ENCODE measurements around the gene HSP90AB1. TPM values are rescaled to one million over a fixed set of nuclear protein-coding genes. Genes with fewer than 3 reads are reported as not detected.
"Not testable (repeated sequence)": the region's sequence is repeated elsewhere in the genome, so short reads cannot be mapped to it uniquely, and the experiment has no call there.

The HSP90AB1 gene
- total RNA-seq, 8 experiments from 2014 or later, result 588 to 1,345 (median 878) TPM

DNA sequence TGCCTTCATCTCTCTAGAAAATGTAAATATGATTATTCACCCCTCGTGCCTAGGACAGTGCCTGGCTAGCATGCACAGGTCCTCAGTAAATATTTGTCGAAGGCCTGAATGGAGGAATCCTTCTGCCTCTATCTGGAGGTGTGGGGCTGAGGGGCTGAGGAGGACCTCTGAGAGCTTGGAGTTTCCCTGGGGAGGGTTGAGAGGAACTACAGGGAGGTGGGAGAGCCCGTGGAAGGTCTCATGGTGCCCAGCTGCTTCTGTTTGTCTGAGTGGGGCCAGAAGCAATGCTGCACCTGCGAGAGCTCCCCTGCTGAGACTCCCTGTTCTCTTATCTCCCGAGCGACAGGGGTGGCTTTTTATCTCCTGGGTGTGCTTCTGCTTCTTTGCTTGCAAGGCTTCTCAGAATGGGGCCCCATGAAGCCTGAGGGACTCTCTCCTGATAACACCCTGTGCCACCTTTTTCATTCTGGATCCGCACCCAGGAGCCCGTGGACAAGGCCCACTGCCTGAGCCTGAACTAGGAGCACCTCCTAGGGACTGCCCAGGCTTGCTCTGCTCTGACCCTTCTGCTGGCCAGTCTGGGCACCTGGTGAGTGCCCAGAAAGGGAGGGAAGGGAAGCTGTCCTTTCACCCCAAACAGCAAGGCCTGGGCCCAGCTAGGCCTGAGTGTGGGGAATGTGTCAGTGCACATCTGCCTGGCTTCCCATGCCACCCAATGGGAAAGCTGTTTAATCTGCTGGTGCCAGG is 21.1 kb upstream of the HSP90AB1 start:
- WGBS, 10 experiments, result 51 to 100% (median 71%) methylated on average over 1 to 7 of the region's 8 CpGs; no CpG with 5 or more reads in 3 of the 10 experiments

DNA sequence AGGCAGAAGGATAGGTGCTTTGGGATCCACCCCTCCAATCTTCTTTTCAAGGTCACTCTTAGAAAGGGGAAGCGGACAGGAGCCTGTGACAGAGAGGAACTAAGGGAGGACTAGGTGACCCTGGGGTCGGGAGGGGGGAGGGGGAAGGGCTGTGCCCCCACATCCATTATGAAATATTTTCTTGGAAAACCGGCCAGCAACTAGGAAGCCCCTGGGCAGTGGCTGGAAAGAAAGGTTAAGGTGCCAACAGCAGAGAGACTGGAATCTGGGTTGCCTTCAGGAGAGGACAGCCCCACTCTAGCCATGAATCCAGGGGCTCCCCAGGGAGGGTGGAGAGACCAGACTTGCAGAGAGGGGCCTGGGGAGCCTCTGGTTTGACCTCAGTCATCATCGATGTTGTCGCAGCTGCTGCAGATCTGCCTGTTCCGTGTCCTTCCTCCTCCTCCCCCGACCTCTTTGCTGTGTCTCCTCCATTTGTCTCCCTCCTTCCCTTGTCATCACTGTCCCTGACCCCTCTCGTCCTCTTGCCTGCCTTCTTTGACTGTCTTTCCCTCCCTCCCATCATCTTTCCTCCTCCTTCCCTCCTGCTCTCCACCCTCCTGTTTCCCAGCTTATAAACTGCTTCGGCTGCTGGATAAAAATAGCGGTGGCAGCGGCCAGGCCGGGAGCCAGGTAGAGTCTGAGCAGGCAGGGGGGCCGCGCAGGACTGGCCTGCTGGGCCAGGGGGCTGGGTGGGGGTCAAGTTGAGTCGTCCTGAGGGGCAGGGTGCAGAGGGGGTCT is 20.3 kb upstream of the HSP90AB1 start:
- Histone ChIP-seq H3K4me3 (peak overlapping the region in 3 of 5 donors; percentile 13 to 21 (median 19)), H3K4me1 (replicated peaks in 1 of 2) (peaks cover 51 to 62% of the 10 kb centered on the region in 2 donors), H3K27ac (peak overlapping the region; percentile 87 to 89)
- in situ Hi-C loops (cut with MboI; ENCODE audit: low pct_unique_long_range_greater_than_20kb in 2 of 9, low sequenced_read_pairs in 9 of 9, unreplicated experiment in 9 of 9), result loop anchor here in 1 of 9 experiments (25.0 kb wide), 1 partner anchor 114 kb away; no protein-coding TSS in a partner anchor
- WGBS, 10 experiments, result 12 to 69% (median 37%) methylated on average over 2 to 5 of the region's 15 CpGs; no CpG with 5 or more reads in 3 of the 10 experiments
- ATAC-seq (replicated peaks in 6 of 8), result peak in 3 of 8 experiments; percentile 0 to 7 (median 2)

More for the DNA sequence above, 21.1 kb upstream of the HSP90AB1 start:
- peak overlapping the region; percentile 87 to 89 for H3K27ac ChIP-seq
- no peak for ATAC-seq (replicated peaks in 6 of 8)
- H3K4me1 ChIP-seq (replicated peaks in 1 of 2), result peaks cover 54 to 67% of the 10 kb centered on the region in 2 donors
- in situ Hi-C loops (cut with MboI; ENCODE audit: low pct_unique_long_range_greater_than_20kb in 2 of 9, low sequenced_read_pairs in 9 of 9, unreplicated experiment in 9 of 9), result loop anchor here in 1 of 9 experiments (25.0 kb wide), 1 partner anchor 113 kb away; no protein-coding TSS in a partner anchor
- H3K4me3 ChIP-seq, result peak overlapping the region in 1 of 5 donors; percentile 19

DNA sequence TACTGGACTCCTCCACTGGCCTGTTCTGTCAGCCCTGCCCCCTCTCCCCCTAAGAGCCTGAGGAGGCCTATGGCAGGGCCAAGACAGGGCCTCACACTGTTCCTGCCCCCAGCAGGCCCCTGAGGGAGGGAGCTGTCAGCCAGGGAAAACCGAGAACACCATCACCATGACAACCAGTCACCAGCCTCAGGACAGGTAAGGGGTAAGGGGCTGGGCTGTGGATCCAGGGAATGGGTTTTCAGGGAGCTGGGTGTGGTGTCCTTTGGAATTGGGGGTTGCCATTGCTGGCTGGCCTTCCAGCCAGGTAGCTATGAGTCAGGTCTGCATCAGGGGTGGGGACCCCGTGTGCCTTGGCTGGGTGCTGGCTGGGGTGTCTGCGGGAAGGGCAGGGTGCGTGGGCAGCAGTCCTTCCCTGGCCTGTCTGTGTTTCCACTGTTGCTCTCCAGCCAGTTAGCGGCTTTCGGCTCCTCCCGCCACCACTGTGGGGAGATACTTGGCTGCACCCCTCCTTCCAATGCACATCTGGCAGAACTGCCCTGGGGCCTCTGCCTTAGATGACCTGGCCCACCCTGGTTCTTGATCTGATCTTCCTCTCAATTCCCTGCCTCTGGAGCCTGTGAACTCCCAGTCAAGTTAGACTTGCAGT is 19.6 kb upstream of the HSP90AB1 start:
- in situ Hi-C loops (cut with MboI; ENCODE audit: low pct_unique_long_range_greater_than_20kb in 2 of 9, low sequenced_read_pairs in 9 of 9, unreplicated experiment in 9 of 9), result loop anchor here in 1 of 9 experiments (25.0 kb wide), 1 partner anchor 115 kb away; no protein-coding TSS in a partner anchor
- ATAC-seq (replicated peaks in 6 of 8), result peak in 7 of 8 experiments; percentile 2 to 31 (median 13)
- Histone ChIP-seq H3K4me1 (replicated peaks in 1 of 2) (peaks cover 46 to 54% of the 10 kb centered on the region in 2 donors), H3K4me3 (peak overlapping the region in 3 of 5 donors; percentile 13 to 21 (median 19)), H3K27ac (peak overlapping the region; percentile 87 to 89)
- 94 to 100% methylated on average over 4 to 5 of the region's 7 CpGs; no CpG with 5 or more reads in 8 of the 10 experiments for WGBS, 10 experiments

DNA sequence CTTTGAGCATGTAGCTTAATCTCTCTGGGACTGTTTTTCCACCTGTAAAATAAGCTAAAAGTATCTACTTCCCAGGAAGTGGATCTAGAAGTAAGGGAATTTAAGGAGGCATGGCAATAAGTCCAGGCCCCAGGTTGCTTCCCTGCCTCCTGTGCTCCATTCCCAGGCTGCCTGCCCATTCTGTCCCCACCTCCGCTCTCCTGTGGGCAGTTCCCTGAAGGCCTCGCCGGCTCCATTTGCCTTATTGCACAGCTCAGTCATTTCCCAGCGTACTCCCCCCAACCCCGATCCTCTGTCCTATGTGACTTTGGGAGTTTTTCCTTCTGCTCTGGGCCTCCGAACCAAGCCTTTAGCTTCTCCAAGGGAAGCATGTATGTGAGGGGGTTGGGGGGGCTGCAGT is 18.9 kb upstream of the HSP90AB1 start:
- Histone ChIP-seq H3K27ac (peak overlapping the region in 1 of 2 donors; percentile 89), H3K4me3 (no peak overlapping the region), H3K4me1 (replicated peaks in 1 of 2) (peaks cover 41 to 47% of the 10 kb centered on the region in 2 donors)
- in situ Hi-C loops (cut with MboI; ENCODE audit: low pct_unique_long_range_greater_than_20kb in 2 of 9, low sequenced_read_pairs in 9 of 9, unreplicated experiment in 9 of 9), result loop anchor here in 1 of 9 experiments (25.0 kb wide), 1 partner anchor 116 kb away; no protein-coding TSS in a partner anchor
- no peak for ATAC-seq (replicated peaks in 6 of 8)
- 80 to 100% (median 100%) methylated on average over 1 to 5 of the region's 6 CpGs; no CpG with 5 or more reads in 1 of the 10 experiments for WGBS, 10 experiments

DNA sequence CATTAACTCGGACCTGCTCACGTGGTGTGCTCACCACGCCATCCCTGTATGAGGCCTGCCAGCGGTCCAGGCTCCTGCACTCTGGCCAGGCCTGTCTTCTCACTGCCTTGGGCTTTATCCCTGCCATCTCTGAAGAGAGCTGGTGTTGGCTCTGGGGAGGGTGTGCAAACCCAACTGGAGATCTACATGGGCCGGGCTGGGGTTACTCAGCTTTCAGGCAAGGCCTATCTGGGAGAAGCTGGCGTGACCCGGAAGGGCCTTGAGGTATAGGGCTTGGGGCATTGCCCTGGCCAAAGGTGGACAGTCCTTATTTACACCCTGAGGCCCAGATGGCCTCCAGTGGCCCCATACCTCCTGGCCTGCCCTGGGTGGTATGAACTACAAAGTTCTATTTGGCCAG is 18.5 kb upstream of the HSP90AB1 start:
- ATAC-seq (replicated peaks in 6 of 8), result no peak
- Histone ChIP-seq H3K4me1 (replicated peaks in 1 of 2) (peaks cover 41 to 46% of the 10 kb centered on the region in 2 donors), H3K4me3 (no peak overlapping the region), H3K27ac (peak overlapping the region in 1 of 2 donors; percentile 89)
- in situ Hi-C loops (cut with MboI; ENCODE audit: low pct_unique_long_range_greater_than_20kb in 2 of 9, low sequenced_read_pairs in 9 of 9, unreplicated experiment in 9 of 9), result loop anchor here in 1 of 9 experiments (25.0 kb wide), 1 partner anchor 116 kb away; no protein-coding TSS in a partner anchor
- 0 to 100% (median 90%) methylated on average over 1 to 3 of the region's 7 CpGs; no CpG with 5 or more reads in 3 of the 10 experiments for WGBS, 10 experiments

DNA sequence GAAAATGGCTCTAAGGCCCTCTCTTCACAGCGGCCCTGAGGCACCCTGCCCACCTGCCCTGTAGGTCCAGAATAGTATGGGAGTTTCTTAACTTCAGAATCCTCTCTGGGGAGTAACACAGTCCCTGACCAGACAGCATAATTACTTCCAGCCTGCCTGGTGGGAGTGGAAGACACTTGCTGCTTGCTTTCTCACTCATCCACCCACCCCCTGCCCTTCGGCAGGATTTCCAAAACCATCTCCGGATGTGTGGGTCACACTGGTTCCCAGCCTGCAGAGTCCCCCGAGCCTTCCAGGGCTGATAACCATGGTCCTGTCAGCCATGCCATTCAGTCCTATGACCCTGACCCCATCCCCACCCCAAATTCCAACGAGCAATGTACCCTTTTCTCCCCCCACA is 18.1 kb upstream of the HSP90AB1 start:
- H3K4me1 ChIP-seq (replicated peaks in 1 of 2), result peaks cover 41 to 46% of the 10 kb centered on the region in 2 donors
- in situ Hi-C loops (cut with MboI; ENCODE audit: low pct_unique_long_range_greater_than_20kb in 2 of 9, low sequenced_read_pairs in 9 of 9, unreplicated experiment in 9 of 9), result loop anchor here in 1 of 9 experiments (25.0 kb wide), 1 partner anchor 117 kb away; no protein-coding TSS in a partner anchor
- H3K27ac ChIP-seq, result no peak overlapping the region
- 0 to 100% (median 39%) methylated on average over 1 of the region's 5 CpGs; no CpG with 5 or more reads in 6 of the 10 experiments for WGBS, 10 experiments
- H3K4me3 ChIP-seq, result no peak overlapping the region
- ATAC-seq (replicated peaks in 6 of 8), result peak in 2 of 8 experiments; percentile 11 to 18

DNA sequence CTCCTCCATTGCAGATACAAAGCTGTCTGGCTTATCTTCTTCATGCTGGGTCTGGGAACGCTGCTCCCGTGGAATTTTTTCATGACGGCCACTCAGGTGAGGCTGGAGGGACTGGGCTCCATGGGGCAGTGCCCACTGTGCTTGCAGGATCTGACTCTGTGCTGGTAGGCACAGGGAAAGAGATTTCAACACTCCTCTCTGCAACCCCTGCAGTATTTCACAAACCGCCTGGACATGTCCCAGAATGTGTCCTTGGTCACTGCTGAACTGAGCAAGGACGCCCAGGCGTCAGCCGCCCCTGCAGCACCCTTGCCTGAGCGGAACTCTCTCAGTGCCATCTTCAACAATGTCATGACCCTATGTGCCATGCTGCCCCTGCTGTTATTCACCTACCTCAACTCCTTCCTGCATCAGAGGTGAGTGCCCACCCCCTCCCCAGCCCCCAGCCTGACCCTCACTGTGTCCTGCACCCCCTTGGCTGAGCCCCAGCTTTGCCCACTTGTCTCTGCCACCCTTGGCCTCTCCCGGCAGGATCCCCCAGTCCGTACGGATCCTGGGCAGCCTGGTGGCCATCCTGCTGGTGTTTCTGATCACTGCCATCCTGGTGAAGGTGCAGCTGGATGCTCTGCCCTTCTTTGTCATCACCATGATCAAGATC is 17.4 kb upstream of the HSP90AB1 start:
- in situ Hi-C loops (cut with MboI; ENCODE audit: low pct_unique_long_range_greater_than_20kb in 2 of 9, low sequenced_read_pairs in 9 of 9, unreplicated experiment in 9 of 9), result loop anchor here in 2 of 9 experiments (10.0 to 25.0 kb wide), 2 partner anchors 55 to 117 kb away; no protein-coding TSS in a partner anchor
- H3K27ac ChIP-seq, result no peak overlapping the region
- ATAC-seq (replicated peaks in 6 of 8), result no peak
- no peak overlapping the region for H3K4me3 ChIP-seq
- 100% methylated on average over 1 of the region's 11 CpGs; no CpG with 5 or more reads in 9 of the 10 experiments for WGBS, 10 experiments
- H3K4me1 ChIP-seq (replicated peaks in 1 of 2), result peaks cover 36 to 41% of the 10 kb centered on the region in 2 donors

DNA sequence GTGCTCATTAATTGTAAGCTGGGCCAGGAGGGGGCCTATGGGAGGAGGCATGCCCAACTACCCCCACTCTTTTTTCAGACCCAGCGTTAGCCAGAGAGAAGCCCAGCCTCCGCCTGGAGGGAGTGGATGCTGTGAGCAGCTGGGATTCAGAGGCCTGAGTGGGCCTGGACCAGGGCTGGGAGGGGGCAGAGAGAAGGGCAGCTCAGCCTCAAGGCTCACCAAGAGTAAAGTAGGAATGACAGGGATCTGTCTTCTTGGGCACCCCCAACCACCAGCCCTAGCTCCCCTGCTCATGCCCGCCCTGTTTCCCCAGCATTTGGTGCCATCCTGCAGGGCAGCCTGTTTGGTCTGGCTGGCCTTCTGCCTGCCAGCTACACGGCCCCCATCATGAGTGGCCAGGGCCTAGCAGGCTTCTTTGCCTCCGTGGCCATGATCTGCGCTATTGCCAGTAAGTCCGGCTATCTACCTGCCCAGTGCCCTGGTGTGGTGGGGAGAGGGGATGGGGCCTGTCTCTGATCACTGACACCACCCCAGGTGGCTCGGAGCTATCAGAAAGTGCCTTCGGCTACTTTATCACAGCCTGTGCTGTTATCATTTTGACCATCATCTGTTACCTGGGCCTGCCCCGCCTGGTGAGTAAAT is 16.7 kb upstream of the HSP90AB1 start:
- no peak overlapping the region for H3K4me3 ChIP-seq

DNA sequence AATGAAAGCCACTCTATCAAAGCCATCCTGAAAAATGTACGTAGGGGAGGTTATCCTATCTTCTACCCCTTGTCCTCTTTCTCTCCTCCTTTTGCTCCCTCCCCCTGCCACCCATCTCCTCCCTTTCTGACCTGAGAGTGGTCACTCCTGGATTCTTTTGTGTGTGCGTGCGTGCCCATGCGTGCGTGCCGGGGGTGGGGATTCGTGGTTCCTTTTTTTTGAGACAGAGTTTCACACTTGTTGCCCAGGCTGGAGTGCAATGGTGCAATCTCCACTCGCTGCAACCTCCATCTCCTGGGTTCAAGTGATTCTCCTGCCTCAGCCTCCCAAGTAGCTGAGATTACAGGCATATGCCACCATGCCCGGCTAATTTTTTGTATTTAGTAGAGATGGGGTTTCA is 15.5 kb upstream of the HSP90AB1 start:
- ATAC-seq (replicated peaks in 6 of 8); H3K4me3 ChIP-seq; H3K27ac ChIP-seq: not testable (repeated sequence)
- peaks cover 17 to 21% of the 10 kb centered on the region in 2 donors for H3K4me1 ChIP-seq (replicated peaks in 1 of 2)
- WGBS, 10 experiments, result 60 to 100% (median 92%) methylated on average over 1 to 8 of the region's 9 CpGs; no CpG with 5 or more reads in 2 of the 10 experiments
- in situ Hi-C loops (cut with MboI; ENCODE audit: low pct_unique_long_range_greater_than_20kb in 2 of 9, low sequenced_read_pairs in 9 of 9, unreplicated experiment in 9 of 9), result loop anchor here in 2 of 9 experiments (10.0 to 25.0 kb wide), 2 partner anchors 57 to 119 kb away; no protein-coding TSS in a partner anchor

More for the DNA sequence above, 16.7 kb upstream of the HSP90AB1 start:
- in situ Hi-C loops (cut with MboI; ENCODE audit: low pct_unique_long_range_greater_than_20kb in 2 of 9, low sequenced_read_pairs in 9 of 9, unreplicated experiment in 9 of 9), result loop anchor here in 2 of 9 experiments (10.0 to 25.0 kb wide), 2 partner anchors 55 to 118 kb away; no protein-coding TSS in a partner anchor
- ATAC-seq (replicated peaks in 6 of 8), result no peak
- 98 to 100% (median 100%) methylated on average over 1 to 6 of the region's 10 CpGs; no CpG with 5 or more reads in 6 of the 10 experiments for WGBS, 10 experiments
- Histone ChIP-seq H3K27ac (no peak overlapping the region), H3K4me1 (replicated peaks in 1 of 2) (peaks cover 30 to 34% of the 10 kb centered on the region in 2 donors)

DNA sequence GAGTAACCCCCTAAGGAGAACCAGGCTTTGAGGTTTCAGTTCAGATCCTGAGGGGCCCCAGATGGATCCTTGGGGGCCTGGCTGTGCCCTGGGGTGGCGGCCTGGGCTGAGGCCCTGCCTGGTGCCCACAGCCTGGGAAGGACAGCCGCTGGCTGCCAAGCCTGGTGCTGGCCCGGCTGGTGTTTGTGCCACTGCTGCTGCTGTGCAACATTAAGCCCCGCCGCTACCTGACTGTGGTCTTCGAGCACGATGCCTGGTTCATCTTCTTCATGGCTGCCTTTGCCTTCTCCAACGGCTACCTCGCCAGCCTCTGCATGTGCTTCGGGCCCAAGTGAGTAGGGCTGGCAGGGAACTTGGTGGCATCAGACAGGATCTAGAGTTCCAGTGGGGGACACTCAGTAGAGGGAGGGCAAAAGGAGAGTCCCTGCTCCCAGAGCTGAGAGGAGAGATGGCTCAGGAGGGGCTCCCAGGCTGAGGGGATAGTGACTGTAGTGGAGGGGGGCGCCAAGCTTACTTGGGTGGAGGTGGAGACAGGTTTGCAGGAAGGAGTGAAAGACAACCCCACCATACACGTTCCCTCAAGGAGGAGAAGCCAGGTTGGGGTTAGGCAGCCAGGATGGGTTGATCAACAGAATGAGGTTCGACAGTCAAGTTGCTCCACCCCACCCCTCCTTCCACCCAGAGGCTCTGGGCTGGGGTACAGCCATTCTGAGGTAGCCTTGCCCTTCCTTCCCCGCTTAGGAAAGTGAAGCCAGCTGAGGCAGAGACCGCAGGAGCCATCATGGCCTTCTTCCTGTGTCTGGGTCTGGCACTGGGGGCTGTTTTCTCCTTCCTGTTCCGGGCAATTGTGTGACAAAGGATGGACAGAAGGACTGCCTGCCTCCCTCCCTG is 14.0 kb upstream of the HSP90AB1 start:
- WGBS, 10 experiments, result 20 to 100% (median 86%) methylated on average over 1 to 10 of the region's 16 CpGs; no CpG with 5 or more reads in 4 of the 10 experiments

More for the DNA sequence above, 14.0 kb upstream of the HSP90AB1 start:
- Histone ChIP-seq H3K27ac (no peak overlapping the region), H3K4me1 (replicated peaks in 1 of 2) (peaks cover 13% of the 10 kb centered on the region in 2 donors), H3K4me3 (no peak overlapping the region)
- in situ Hi-C loops (cut with MboI; ENCODE audit: low pct_unique_long_range_greater_than_20kb in 2 of 9, low sequenced_read_pairs in 9 of 9, unreplicated experiment in 9 of 9), result loop anchor here in 2 of 9 experiments (10.0 to 25.0 kb wide), 2 partner anchors 58 to 121 kb away; no protein-coding TSS in a partner anchor
- ATAC-seq (replicated peaks in 6 of 8), result no peak
